Occipital lobe (tissue), 2 donors: Measurements from ENCODE around the gene ANKMY1. TPM values are rescaled to one million over a fixed set of nuclear protein-coding genes. Genes with fewer than 3 reads are reported as not detected.

Experiments used
- DNase-seq: peaks from one replicate; lab custom pipeline; 2025; lab: John Stamatoyannopoulos, UW
- total RNA-seq: library from RNA; depleted of rRNA; stranded (reverse); fragments of >200 nt; gene quantifications from one replicate; pipeline ENCODE4 v1.2.3, GENCODE V29; 2014

ANKMY1 gene
- total RNA-seq, 1 donor from 2014 or later, result 5.6 TPM

DNA sequence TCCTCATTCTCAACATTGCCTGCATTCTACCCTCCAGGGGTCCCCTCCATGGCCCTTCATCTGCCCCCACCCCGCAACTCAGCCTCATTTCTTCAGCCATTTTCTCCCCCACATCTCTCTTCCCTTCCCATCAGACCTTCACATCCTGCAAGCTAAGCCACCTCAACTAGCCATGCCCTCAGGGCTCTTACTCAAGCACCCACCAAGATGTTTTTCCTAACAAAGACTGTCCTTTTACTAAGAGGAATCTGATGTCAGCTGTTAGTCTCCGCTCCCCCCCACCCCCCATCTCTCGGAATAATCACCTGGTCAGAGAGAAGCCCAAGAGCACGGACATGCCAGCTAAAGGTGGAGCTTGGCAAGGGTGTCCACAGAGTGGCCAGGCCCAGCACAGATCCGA is 24.0 kb upstream of the ANKMY1 start:
- no peak for DNase-seq

DNA sequence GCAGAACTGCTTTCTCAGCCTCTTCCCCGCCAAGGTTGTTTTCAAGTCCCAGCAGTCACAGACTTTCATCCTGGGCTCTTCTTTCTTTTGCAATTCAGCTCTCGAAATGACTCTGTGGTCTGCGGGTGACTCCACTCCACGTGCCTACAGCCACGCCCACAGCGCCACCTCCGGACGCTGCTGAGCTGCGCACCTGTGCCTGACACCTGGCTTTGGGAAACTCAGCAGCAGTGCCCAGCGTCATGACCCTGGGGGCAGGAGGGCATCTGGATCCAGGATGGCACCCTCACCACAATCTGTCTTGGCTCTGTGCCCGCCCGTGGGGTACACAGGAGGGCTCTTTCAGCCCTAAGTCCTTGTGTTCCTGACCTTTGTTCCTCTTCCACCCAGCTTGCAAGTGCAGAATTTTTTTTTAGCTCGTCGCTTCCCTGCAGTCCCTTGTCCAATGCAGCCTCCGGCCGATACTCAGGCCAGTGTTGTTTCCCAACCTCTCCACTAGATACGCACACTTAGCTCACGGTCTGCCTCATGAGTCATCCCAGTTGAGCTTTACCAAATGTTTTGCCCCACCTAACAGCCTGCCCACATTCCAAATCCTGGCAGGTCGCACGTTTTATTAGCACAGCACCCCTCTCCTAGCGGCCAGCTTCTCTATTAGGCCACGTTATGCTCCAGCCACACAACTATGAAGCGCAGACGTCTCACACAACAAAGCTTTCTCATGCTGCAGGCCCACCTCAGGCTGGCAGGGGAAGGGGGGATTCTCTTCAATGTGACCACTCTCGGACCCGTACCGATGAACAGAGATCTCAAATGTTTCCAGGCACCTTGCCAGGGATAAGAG is 22.2 kb upstream of the ANKMY1 start:
- DNase-seq, result no peak

DNA sequence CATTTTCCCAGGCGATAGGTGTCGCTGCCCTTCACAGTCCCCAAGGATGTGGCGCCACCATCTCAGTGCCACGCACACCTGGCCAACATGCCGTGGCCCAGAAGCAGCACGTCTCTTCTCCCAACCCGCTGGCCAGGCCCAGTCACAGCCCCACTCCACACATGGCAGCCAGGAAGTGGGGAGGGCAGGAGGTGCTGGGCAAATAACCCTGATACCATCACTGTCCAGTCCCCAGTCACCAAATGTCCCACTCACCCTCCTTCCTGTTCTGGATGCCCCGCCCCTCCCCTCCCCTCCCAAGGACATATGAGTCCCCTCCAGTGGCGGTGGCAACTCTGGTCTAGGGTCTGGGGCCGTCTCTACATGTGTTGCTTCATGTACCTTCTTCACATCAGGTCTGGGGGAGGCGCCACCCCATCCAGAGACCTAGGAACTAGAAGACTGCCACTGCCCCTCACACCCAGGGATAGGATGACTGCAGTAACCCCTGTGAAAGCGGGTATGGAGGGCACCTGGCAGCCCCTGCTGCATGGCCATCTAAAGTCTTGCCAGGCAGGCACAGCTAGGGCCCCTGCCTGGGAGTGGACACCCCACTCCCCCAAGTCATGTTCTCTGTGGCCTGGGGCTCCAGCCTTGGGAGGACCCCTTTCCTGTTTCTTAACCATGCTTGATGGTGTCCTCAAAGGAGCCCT is 21.4 kb upstream of the ANKMY1 start:
- no peak for DNase-seq

DNA sequence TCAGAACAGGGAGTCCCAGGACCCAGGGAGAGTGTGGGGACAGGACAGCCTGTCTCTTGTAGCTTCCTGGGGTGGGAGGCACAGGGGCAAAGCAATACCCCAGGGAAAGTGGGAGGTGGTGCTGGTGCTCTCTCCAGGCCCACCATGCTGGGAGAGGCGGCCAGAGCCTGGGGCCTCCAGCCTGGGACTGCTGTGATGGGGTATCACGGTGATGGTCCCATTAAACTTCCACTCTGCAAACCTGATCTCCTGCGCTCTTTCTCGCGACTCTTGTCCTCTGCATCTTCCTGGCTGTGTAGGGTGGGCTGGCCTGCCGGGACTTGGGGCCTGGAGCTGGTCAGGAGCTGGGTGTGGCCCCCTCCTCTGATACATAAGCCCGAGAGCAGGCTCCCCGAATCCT is 20.7 kb upstream of the ANKMY1 start:
- no peak for DNase-seq

DNA sequence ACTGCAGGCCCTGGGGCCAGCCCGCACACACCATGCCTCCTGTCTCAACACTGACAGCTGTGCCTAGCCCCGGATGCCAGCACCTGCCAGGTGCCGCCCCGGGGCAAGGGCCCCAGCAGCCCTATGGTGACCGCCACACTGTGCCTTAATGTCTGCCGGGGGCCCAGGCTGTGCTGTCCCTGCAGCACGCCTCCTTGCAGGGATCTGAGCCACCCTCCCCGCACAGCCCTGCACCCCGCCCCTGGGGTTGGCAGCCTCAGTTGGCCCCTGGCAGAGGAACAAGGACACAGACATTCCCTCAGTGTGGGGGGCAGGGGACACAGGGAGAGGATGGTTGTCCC is 20.3 kb upstream of the ANKMY1 start:
- DNase-seq, result no peak

DNA sequence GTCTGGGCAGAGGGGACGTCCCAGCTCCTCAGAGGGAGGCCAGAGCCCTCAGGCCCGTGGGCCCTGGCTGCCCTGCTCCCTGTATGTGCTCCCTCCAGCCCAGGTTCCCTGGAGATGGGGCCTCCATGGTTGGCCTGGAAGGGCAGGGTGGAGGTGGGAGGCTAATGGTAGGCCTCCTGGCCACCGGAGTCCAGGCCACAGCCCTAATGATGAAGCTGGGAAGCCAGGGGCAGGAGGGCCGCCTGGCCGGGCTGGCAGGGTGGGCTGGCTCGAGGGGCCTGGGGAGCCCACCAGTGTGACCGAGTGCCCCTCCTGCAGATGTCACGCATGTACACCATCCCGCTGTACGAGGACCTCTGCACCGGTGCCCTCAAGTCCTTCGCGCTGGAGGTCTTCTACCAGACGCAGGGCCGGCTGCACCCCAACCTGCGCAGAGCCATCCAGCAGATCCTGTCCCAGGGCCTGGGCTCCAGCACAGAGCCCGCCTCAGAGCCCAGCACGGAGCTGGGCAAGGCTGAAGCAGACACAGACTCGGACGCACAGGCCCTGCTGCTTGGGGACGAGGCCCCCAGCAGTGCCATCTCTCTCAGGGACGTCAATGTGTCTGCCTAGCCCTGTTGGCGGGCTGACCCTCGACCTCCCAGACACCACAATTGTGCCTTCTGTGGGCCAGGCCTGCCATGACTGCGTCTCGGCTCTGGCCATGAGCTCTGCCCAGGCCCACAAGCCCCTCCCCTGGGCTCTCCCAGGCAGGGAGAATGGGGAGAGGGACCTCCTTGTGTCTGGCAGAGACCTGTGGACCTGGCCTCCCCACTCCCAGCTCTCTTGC is 19.7 kb upstream of the ANKMY1 start:
- DNase-seq, result no peak

DNA sequence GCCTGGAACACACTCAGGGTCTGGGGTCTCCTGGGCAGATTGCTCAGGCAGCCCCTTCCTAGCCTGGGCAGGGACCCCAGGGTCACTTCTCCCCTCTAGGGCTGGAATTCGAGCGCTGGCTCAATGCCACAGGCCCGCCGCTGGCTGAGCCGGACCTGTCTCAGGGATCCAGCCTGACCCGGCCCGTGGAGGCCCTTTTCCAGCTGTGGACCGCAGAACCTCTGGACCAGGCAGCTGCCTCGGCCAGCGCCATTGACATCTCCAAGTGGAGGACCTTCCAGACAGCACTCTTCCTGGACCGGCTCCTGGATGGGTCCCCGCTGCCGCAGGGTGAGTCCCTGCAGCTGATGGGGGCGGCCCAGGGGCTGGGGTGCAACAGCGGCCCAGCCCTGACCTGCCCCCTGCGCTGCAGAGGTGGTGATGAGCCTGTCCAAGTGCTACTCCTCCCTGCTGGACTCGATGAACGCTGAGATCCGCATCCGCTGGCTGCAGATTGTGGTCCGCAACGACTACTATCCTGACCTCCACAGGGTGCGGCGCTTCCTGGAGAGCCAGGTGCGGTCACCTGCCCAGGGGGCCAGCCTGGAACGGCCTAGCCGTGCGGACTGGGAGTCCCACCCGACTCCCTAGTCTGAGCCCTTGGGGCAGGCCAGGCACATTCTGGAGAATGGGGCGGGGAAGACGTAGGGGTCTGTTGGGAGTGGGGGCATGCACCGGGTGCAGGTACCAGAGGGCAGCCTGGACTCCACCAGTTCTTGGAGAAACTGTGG is 18.8 kb upstream of the ANKMY1 start:
- DNase-seq, result no peak

DNA sequence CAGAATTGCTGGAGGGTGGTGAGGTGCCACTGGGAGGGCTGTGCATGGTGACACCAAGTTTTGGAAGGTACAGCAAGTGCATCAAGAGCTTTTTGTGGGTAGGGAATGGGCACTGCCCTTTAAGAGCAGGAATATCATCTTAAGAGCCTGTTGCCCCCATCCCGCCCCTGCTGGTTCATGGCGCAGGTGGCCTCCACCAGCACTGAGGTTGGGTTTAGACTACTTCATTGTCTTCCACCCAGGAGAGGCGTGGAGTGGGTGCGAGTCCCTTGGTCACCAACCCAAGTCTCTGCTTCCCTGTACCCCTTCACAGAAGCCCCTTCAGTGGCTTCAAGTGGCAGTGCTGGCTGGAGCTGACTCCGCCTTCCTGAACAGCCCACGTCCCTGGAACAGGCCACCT is 18.2 kb upstream of the ANKMY1 start:
- DNase-seq, result no peak

DNA sequence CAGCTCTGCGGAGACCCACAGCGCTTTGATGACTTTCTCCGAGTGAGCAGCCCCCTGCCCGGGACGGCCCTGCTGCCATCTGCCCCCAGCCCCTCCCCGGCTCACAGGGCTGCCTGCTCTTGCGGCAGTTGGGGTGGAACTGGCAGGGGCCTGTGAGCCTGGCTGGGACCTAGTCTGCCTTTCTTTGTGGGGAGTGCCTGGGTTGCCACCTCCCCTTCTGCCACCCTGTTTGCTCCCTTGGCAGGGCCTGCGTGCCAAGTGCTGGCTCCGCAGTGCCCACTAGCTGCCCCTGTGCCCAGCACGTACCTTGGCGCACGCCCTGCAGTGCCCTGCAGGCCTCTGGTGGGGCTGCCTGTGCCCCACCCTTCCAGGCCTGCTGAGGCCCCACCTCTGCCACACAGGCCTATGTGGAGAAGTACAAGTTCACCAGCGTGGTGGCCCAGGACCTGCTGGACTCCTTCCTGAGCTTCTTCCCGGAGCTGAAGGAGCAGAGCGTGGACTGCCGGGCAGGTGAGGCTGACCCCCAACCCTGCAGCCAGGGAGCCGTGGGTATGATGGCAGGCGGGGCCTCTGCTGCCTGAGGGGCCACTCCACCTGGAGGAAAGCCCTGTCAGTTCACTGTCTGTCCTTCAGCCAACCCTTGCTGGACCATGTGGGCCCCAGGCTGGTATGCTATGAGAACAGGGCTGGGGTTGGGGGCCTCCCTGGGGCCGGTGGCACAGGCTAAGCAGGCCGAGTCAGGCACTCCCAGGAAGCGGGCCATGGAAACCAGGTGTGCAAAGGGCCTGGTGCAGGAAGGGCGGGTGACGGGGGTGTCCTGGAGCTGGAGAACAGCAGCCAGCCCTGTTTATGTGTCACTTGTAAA is 17.5 kb upstream of the ANKMY1 start:
- no peak for DNase-seq

DNA sequence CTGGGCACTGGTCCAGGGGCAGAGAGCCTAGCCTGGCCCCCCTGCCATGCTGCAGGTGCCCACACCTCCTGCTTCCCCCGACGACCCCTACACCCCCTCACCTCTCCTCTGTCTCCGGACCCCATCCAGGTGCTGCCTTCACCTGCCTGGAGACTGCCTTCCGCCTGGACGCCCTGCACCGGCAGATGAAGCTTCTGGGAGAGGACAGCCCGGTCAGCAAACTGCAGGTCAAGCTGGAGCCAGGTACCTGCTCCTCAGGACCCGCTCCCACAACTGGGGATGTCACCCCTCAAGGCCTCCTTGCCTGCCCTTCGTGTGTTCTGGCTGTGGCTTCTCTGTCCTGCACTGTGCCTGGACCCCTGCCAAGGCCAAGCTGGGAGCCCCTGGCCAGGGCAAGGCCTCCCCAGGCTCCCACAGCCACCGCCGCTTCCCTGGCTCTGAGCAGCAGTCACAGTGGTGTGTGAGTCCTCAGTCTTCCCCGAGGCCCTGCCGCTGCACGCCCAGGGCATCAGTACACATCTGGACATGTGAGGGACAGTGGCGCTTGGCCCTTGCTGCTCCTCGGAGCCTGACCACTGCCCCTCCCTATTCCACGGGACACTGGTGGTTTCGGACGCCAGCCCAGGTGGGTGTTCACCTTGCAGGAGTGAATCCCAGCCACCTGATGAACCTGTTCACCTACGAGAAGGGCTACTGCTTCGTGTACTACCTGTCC is 16.8 kb upstream of the ANKMY1 start:
- DNase-seq, result no peak

DNA sequence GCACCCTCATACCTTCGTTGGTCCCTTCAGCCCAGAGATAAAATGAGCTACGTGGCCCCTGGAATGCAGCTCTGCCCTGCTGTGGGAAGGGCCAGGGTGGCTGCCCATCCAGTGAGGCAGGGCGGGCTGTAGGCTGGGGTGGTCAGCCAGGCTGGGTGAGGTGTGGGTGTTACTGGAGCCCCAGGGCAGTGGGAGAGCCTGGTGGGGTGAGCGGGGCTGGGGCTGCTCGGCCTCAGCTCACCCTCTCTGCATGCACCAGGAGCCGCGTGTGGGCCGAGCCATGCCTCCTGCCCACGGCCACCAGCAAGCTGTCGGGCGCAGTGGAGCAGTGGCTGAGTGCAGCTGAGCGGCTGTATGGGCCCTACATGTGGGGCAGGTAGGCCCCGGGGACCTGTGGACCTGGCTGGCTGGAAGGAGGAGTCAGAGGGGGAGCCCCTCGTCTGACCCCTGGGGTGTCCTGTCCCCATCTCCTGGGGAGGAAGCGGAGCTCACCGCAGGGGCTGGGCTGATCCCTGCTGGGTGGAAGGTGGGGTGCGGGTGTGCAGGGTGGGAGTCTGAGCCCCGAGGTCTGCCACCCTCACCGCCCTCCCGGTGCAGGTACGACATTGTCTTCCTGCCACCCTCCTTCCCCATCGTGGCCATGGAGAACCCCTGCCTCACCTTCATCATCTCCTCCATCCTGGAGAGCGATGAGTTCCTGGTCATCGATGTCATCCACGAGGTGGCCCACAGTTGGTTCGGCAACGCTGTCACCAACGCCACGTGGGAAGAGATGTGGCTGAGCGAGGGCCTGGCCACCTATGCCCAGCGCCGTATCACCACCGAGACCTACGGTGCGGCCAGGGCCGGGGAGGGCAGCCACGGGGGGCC is 16.0 kb upstream of the ANKMY1 start:
- no peak for DNase-seq

DNA sequence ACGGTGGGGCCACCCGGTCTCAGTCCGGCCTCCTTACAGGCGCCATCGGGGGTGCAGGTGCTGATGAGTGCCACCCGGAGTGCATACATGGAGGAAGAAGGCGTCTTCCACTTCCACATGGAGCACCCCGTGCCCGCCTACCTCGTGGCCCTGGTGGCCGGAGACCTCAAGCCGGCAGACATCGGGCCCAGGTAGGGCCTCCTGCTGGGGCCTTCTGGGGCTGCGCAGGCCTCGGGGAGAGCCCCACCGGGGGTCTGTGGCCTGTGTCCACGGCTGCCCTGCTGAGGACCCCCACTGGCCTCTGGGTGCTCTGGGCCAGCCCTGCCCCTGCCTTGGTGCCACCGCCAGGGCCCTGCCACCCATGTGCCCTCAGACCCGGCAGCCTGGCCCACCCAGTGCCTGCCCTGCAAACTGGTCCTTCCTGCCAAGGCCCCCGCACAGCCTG is 15.3 kb upstream of the ANKMY1 start:
- no peak for DNase-seq

DNA sequence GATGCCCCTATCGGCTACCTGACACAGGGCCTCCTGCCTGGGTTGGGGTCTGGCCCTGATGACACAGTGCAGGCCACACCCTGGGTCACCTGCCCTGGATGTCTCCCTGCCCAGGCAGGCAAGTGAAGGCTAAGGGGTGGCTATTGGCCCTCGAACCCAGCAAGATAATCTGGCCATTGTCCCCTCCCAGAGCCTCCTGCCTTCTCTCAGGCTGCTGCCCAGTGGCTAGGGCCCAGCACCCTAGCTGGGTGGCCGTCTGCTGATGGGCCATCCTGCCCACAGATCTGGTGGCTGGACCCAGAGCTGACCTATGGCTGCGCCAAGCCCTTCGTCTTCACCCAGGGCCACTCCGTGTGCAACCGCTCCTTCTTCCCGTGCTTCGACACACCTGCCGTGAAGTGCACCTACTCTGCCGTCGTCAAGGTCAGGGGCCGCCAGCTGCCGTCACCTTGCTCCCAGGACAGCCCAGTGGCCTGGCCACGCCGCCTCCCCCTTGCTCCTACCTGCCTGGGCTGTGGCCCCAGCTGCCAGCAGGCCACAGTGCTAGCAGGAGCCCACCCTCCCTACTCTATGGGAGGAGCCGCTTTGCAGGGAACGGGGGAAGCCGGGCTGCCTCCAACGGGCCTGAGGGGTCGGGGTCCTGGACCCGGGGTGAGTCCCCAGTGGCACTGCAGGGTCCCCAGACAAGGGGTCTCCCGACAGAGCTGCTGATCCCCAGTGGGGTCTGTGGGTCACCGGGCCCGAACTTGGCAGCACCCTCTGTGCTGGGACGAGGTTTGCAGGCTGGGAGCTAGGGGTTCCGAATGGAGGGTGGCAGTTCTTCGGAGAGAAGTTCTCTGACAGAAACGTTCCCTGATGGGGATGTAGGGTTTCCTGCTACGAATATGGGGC is 14.6 kb upstream of the ANKMY1 start:
- DNase-seq, result no peak

DNA sequence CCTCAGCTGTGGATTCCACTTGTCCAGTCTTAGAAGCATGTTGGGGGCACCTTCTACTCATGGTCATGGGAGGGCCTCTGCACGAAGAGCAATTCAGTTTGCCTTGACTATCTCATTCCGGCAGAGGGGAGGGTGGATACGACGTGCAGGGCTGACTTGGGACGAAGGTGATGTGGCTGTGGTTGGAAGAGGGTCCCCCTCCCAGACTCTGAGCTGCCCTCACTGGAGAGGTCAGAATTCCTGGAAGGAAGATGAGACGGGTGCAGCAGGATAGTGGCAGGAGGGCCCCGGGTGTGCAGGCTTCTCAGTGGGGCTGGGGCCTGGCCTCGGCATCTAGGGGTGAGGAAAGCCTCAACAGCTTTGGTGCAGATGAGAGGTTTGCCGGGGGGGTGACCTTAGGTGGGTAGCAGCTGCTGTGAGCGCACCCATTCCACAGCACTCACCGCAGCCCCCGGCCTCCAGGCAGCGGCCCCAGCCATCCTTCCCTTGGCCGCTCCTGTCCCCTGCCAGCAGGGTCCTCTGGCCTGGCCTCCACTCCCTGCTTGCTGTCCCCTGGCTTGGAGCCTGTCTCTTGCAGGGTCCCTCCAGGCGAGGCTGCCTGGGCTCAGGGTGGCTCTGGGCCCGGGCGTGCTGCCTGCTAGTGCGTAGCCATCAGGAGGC is 13.7 kb upstream of the ANKMY1 start:
- DNase-seq, result no peak

DNA sequence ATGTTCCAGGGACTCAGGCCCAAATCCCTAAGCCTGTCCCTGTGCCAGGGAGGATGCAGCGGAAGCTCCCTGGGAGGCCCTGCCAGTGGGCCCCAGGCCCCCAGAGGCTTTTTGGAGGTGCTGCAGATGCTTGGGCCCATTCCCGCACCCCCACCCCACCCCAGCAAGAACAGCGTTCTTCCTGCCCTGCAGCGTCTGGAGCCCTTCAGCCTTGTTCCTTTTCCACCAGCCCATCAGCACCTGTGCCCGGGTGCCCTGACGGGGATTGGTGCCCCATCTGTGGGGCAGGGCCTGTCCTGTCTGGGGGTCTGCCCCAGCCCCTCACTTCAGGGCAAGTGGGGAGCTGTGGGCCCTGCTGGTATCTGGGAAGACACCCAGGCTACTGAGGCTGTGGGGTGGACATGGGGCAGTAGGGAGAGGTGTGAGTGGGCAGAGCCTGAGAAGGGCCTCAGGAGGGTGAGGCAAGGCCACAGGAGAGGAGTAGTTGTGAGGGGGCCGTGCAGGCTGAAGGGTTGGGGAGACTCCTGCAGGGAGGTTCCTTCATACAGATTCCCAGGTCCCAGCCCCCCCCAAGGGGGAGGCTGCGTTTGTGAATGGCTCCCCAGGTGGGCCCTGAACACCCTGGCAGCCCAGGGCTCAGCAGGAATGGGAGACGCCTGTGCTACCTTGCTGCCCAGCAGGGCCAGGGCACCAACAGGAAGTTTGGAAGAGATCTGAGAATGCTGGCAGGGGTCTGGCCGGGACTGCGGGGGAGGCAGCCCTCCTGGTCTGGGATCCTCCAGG is 12.9 kb upstream of the ANKMY1 start:
- no peak for DNase-seq

DNA sequence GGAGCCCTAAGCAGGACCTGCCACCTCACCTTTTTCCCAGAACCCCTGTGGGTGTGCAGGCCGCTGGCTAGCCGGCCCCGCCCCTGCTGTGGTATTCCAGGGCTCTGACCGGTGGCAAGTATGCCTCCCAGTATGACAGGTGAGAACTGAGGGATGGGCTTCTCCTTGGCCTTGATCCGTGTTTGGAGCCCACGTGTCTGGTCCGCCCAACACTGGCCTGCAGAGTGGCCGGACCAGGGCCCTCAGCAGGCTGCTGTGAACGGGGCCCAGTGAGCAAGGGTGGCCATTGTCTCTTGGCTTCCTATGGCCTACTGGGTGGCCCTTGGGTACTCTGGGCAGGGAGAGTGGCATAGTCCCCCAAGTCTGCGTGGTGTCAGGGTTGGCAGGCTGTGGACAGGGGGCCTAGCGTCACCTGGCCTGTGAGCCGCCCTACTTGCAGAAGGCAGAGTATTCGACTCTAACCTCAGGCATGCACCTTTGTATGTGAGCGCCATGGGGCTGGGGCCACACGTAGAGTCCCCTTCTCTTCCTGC is 12.3 kb upstream of the ANKMY1 start:
- DNase-seq, result no peak
